G401 (cell line): ENCODE results near the gene OR6V1. TPM values are rescaled to one million over a fixed set of nuclear protein-coding genes. Genes with fewer than 3 reads are reported as not detected.
"Not testable (repeated sequence)": the region's sequence is repeated elsewhere in the genome, so short reads cannot be mapped to it uniquely, and the experiment has no call there.

Experiments used
- DNase-seq: peaks from one replicate; pipeline ENCODE4 v3.0.0-alpha.2; 2015; ENCODE audit warnings: low spot score
- in situ Hi-C: cut with HindIII; loops from 2 replicates; pipeline ENCODE4 v1.10.0; 2016; ENCODE audit warnings: low sequenced_read_pairs, mixed read lengths
- total RNA-seq: library from RNA; depleted of rRNA; stranded (reverse); fragments of >200 nt; shearing (Covaris generic); gene quantifications from 2 replicates; pipeline ENCODE4 v1.2.3, GENCODE V29; 2014; rRNA removed

The OR6V1 gene
- total RNA-seq, 1 experiment from 2014 or later, result not detected

DNA sequence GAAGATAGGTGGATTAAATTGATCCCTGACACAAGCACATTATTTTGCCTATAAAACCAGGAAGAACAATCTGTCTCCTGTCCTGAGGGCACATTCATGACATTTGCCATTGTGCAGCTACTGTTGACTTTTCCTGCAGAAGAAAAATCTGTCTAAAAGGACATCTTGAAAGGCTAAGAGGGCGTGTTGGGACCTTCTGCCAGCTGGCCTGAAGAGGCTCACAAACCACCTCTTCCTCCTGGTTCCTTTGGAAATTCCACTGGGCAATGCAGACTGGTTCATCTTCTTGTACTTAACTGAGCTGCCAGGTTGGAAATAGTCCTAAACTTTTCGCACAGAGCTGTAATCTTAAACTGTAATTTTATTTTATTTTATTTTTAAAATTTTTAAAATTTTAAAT lies 44.0 kb downstream of the OR6V1 start:
- no peak for DNase-seq
- in situ Hi-C loops, result no loop called here

DNA sequence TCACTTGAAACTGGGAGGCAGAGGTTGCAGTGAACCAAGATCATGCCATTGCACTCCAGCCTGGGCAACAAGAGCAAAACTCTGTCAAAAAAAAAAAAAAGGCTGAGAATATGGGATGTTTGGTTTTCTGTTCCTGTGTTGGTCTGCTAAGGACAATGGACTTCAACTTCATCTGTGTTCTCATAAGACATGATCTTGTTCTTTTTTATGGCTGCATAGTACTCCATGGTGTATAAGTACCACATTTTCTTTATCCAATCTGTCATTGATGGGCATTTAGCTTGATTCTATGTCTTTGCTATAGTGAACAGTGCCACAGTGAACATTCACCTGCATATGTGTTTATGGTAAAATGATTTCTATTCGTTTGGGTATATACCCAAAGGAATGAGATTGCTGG lies 47.4 kb downstream of the OR6V1 start:
- in situ Hi-C loops, DNase-seq: not testable (repeated sequence)

Other genes starting within 250 kb of the OR6V1 start
- gene EPHB6, start 197.3 kb upstream of the OR6V1 start, total RNA-seq, result not detected in 2 replicates
- not detected in 2 replicates for gene TRPV6, start 166.6 kb upstream of the OR6V1 start, total RNA-seq
- not detected in 2 replicates for gene TRPV5, start 118.6 kb upstream of the OR6V1 start, total RNA-seq
- not detected in 2 replicates for gene LLCFC1, start 112.9 kb upstream of the OR6V1 start, total RNA-seq
- gene KEL, start 90.0 kb upstream of the OR6V1 start, total RNA-seq, result not detected in 2 replicates
- gene OR9A2, start 25.2 kb upstream of the OR6V1 start, total RNA-seq, result not detected in 2 replicates
- not detected in 2 replicates for gene PIP, start 79.7 kb downstream of the OR6V1 start, total RNA-seq
- not detected in 2 replicates for gene TAS2R39, start 131.1 kb downstream of the OR6V1 start, total RNA-seq
- not detected in 2 replicates for gene TAS2R40, start 169.7 kb downstream of the OR6V1 start, total RNA-seq
- 3.2 and 7.0 TPM in 2 replicates for gene GSTK1, start 211.1 kb downstream of the OR6V1 start, total RNA-seq
- not detected in 2 replicates for gene TMEM139, start 232.6 kb downstream of the OR6V1 start, total RNA-seq
- gene CASP2, start 236.0 kb downstream of the OR6V1 start, total RNA-seq, result 4.9 and 5.9 TPM in 2 replicates